ENCODE results near the gene CAMK2N1. TPM values are rescaled to one million over a fixed set of nuclear protein-coding genes. Genes with fewer than 3 reads are reported as not detected.

Gene CAMK2N1
- total and polyA plus RNA-seq, 2 donors: 17.1 to 22.0 TPM

DNA sequence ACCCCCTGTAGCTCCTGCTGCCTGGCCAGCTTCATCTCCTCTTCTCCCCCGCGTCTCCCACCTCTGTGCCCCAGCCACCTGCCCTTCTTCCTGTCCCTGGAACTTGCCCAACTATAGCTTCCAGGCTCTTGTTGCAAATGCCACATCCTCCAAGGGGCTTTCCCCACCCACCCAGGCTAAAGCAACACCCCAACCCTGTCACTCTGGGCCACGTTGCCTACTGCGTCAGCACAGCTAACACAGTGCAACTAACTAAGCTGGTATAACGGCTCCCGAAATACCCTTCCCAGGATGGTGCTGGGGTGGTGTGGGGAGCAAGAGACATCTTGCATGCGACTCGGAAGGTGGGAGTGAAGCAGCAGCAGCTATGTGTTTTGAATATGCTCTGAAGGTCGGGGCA lies 19.7 kb downstream of the CAMK2N1 start:
- Histone ChIP-seq H3K4me1 (ENCODE audit: insufficient read depth) (no peaks in the 10 kb centered on the region), H3K4me3 (ENCODE audit: low read depth, low read length) (no peak overlapping the region), H3K36me3 (ENCODE audit: insufficient read depth) (no peaks in the 10 kb centered on the region), H3K27ac (ENCODE audit: low read depth) (no peak overlapping the region)
- WGBS: 74% methylated on average over 9 of the region's 9 CpGs
- no peak for DNase-seq (ENCODE audit: extremely low spot score)

DNA sequence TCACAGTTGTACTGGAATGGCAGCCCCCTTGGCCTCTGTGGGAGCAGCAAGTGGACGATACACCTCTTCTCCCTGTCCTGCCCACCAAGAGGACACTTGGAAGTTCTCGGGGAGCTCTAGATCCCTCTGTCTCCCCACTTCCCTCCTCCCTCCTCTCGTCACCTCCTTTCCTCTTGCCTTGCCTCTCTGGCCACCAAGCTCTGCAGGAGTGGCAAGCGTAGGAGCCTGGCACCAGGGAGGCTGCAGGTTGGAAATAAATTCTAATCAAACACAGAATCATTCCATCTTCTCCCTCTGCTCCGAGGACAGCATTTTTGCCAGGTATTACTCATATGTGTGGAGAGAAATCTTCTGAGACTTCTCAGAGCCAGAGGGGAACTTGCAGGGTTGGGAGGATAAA lies 20.8 kb downstream of the CAMK2N1 start:
- H3K36me3 ChIP-seq (ENCODE audit: insufficient read depth): no peaks in the 10 kb centered on the region
- H3K4me3 ChIP-seq (ENCODE audit: low read depth, low read length): no peak overlapping the region
- WGBS: 66% methylated on average over 5 of the region's 5 CpGs
- no peak overlapping the region for H3K27ac ChIP-seq (ENCODE audit: low read depth)
- no peaks in the 10 kb centered on the region for H3K4me1 ChIP-seq (ENCODE audit: insufficient read depth)
- no peak for DNase-seq (ENCODE audit: extremely low spot score)

DNA sequence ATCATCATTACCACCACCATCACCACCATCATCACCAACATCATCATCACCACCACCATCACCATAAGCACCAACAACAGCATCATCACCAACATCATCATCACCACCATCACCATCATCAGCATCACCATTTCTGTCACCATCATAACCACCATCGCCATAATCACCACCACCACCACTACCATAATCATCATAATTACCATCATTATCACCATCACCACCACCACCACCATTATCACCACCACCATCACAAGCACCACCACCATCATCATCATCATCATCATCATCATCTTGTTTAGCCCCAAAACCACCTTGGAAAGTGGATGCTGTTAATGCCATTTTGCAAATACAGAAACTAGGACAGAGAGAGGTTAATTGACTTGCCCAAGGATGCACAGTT lies 22.5 kb downstream of the CAMK2N1 start:
- DNase-seq (ENCODE audit: extremely low spot score): no peak
- 82% methylated on average over 1 of the region's 1 CpG for WGBS

DNA sequence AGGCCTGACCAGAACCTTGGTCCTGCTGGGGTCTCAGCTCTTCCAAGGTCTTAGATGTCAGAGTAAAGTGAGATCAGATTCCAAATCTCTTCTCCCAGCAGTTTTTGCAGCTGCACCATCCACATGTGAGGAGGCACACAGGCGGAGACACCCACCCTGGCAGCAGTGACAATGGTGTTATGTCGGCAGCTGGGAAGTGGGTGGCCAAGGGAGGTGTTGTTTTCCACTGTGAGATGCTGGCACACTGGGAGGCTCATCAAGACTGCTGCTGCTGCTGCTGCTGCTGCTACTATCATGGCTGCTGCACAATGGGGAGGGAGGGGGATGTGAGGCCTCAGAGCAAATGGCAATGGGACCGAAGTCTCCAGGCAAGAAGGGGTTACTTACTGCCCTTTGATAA lies 23.6 kb downstream of the CAMK2N1 start:
- Histone ChIP-seq H3K36me3 (ENCODE audit: insufficient read depth) (no peaks in the 10 kb centered on the region), H3K27ac (ENCODE audit: low read depth) (no peak overlapping the region), H3K4me1 (ENCODE audit: insufficient read depth) (no peaks in the 10 kb centered on the region), H3K4me3 (ENCODE audit: low read depth, low read length) (no peak overlapping the region)
- no peak for DNase-seq (ENCODE audit: extremely low spot score)
- WGBS: 86% methylated on average over 3 of the region's 3 CpGs

More for the DNA sequence above, 22.5 kb downstream of the CAMK2N1 start:
- H3K4me3 ChIP-seq (ENCODE audit: low read depth, low read length): no peak overlapping the region
- H3K27ac ChIP-seq (ENCODE audit: low read depth): no peak overlapping the region
- no peaks in the 10 kb centered on the region for H3K36me3 ChIP-seq (ENCODE audit: insufficient read depth)
- H3K4me1 ChIP-seq (ENCODE audit: insufficient read depth): no peaks in the 10 kb centered on the region

DNA sequence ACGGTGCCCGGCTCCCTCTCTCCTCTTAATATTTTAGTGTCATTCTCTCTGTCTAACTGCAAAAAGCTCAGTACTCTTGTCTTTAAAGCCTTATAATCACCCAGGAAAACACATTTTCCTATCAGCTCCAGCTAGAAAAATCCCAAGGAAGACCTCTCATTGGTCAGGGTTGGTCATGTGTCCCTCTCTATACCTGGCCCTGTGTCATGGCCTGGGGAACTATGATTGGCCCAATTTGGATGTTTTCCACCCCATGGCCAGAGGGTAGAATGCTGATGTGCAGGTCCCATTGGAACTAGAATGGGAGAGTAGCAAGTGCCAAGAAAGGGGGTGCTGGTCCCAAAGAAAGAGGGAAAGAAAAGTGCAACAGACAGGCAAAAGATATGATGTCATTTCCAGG lies 27.3 kb downstream of the CAMK2N1 start:
- no peak overlapping the region for H3K4me3 ChIP-seq (ENCODE audit: low read depth, low read length)
- 89% methylated on average over 2 of the region's 2 CpGs for WGBS
- no peak overlapping the region for H3K27ac ChIP-seq (ENCODE audit: low read depth)
- DNase-seq (ENCODE audit: extremely low spot score): no peak
- no peaks in the 10 kb centered on the region for H3K36me3 ChIP-seq (ENCODE audit: insufficient read depth)
- H3K4me1 ChIP-seq (ENCODE audit: insufficient read depth): no peaks in the 10 kb centered on the region

DNA sequence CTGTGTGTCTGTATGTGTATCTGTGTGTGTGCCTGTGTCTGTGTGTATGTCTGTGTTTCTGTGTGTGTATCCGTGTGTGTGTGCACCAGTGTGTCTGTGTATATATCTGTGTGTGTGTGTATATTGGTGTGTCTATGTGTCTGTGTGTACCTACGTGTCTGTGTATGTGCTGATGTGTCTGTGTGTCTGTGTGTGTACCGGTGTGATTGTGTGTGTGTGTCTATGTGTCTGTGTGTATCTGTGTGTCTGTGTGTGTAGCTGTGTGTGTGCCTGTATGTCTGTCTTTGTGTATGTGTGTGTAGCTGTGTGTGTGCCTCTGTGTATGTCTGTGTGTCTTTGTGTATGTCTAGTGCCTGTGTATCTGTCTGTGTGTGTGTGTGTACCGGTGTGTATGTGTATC lies 32.0 kb downstream of the CAMK2N1 start:
- H3K36me3 ChIP-seq (ENCODE audit: insufficient read depth): no peaks in the 10 kb centered on the region
- no peak overlapping the region for H3K27ac ChIP-seq (ENCODE audit: low read depth)
- 96% methylated on average over 4 of the region's 4 CpGs for WGBS
- no peak overlapping the region for H3K4me3 ChIP-seq (ENCODE audit: low read depth, low read length)
- no peak for DNase-seq (ENCODE audit: extremely low spot score)
- H3K4me1 ChIP-seq (ENCODE audit: insufficient read depth): no peaks in the 10 kb centered on the region

DNA sequence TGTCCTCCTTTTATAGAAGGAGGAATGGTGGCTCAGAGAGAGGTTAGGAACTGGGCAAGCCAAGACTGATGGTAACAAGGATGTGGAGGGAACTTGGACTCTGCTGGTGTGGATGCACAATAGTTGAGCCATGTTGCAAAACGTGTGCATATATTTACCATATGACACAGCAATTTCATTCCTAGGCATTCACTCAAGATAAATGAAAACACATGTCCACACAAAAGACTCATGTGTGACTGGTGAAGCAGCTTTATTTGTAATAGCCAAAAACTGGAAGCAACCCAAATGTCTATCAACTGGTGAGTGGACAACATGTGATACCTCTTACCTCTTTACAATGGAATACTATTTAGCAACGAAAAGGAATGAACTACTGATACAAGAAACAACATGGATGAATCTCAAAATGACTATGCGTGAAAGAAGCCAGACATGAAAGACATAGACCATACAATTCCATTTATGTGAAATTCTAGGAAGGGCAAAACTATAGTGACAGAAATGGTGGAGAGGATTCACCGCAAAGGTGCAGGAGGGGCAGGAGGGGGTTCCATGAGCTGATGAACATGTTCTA lies 36.2 kb downstream of the CAMK2N1 start:
- WGBS: 72% methylated on average over 4 of the region's 4 CpGs
- Histone ChIP-seq H3K36me3 (ENCODE audit: insufficient read depth) (no peaks in the 10 kb centered on the region), H3K4me3 (ENCODE audit: low read depth, low read length) (no peak overlapping the region), H3K4me1 (ENCODE audit: insufficient read depth) (no peaks in the 10 kb centered on the region), H3K27ac (ENCODE audit: low read depth) (no peak overlapping the region)
- no peak for DNase-seq (ENCODE audit: extremely low spot score)

DNA sequence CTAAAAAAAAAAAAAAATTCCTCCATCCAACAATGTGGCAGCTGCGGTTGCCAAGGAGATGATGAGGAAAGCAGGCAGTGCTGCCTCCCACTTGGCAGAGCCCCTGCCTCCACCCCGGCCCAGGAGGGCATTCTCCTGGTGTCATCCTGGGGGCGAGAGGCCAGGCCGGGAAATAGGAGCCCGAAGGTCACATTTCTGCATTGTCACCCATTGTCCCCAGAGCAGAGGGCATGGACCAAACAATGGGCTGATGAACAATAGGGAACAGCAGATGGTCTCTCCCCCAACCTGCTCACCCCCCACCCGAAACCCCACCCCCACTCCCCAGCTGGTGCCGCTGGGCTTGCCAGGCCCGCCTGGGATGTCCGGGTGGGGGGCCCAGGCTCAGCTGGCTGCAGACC lies 37.3 kb downstream of the CAMK2N1 start:
- H3K36me3 ChIP-seq (ENCODE audit: insufficient read depth): no peaks in the 10 kb centered on the region
- DNase-seq (ENCODE audit: extremely low spot score): no peak
- H3K27ac ChIP-seq (ENCODE audit: low read depth): no peak overlapping the region
- 37% methylated on average over 9 of the region's 9 CpGs for WGBS
- H3K4me3 ChIP-seq (ENCODE audit: low read depth, low read length): no peak overlapping the region
- no peaks in the 10 kb centered on the region for H3K4me1 ChIP-seq (ENCODE audit: insufficient read depth)

DNA sequence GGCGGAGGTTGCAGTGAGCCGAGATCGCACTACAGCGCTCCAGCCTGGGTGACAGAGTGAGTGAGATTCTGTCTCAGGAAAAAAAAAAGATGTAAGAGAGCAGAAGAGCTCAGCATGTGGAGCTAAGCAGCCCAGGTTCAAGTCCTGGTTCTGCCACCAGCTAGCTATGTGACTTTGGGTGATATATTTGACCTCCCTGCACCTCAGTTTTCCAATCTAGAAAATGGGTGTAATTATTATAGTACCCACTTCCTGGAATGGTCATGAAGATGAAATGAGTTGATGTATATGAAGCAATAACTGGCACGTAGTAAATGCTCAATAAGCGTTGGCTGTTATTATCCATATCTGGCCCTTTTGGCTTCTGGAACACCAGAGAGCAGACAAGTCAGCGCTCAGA lies 38.2 kb downstream of the CAMK2N1 start:
- WGBS: 94% methylated on average over 7 of the region's 7 CpGs
- Histone ChIP-seq H3K4me3 (ENCODE audit: low read depth, low read length) (no peak overlapping the region), H3K27ac (ENCODE audit: low read depth) (no peak overlapping the region), H3K36me3 (ENCODE audit: insufficient read depth) (no peaks in the 10 kb centered on the region), H3K4me1 (ENCODE audit: insufficient read depth) (no peaks in the 10 kb centered on the region)
- DNase-seq (ENCODE audit: extremely low spot score): no peak

DNA sequence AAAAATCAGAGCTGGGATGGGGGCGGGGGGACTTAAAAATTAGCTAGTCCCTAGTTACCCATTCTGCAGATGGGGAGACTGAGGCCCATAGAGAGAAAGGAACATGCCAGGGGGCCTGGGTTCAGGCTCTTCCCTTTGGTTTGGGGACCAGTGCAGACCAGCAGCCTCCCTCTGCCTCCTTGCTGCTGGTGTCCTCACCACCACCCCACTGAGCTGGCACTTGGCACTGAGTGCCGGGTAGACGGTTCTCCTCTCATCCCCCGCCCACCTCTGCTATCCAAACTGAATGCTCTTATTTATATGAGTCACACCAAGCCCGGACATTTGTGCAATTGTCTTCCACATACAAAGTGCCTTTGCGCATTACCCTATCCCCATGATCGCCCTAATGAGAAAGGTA lies 39.2 kb downstream of the CAMK2N1 start:
- H3K4me3 ChIP-seq (ENCODE audit: low read depth, low read length): no peak overlapping the region
- DNase-seq (ENCODE audit: extremely low spot score): no peak
- no peak overlapping the region for H3K27ac ChIP-seq (ENCODE audit: low read depth)
- H3K4me1 ChIP-seq (ENCODE audit: insufficient read depth): no peaks in the 10 kb centered on the region
- H3K36me3 ChIP-seq (ENCODE audit: insufficient read depth): no peaks in the 10 kb centered on the region
- WGBS: 74% methylated on average over 7 of the region's 7 CpGs

DNA sequence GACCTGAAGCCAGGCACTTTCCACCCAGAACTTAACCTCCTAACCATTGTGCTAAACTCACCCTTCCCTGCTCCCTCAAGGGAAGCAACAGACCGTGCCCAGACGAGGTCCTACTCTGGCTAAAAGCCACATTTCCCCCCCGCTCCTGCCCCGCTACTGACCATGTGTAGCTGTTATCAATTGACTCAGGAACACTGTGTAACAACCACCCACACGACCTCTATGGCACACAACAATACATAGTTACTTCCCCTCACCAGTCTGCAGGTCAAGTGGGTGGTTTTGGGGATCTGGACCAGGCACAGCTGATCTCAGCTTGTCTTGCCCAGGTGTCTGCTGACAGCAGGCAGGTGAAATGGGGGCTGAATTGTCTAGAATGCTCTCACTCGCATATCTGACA lies 40.1 kb downstream of the CAMK2N1 start:
- no peak overlapping the region for H3K27ac ChIP-seq (ENCODE audit: low read depth)
- H3K4me1 ChIP-seq (ENCODE audit: insufficient read depth): no peaks in the 10 kb centered on the region
- no peak for DNase-seq (ENCODE audit: extremely low spot score)
- H3K36me3 ChIP-seq (ENCODE audit: insufficient read depth): no peaks in the 10 kb centered on the region
- H3K4me3 ChIP-seq (ENCODE audit: low read depth, low read length): no peak overlapping the region
- 65% methylated on average over 6 of the region's 6 CpGs for WGBS

DNA sequence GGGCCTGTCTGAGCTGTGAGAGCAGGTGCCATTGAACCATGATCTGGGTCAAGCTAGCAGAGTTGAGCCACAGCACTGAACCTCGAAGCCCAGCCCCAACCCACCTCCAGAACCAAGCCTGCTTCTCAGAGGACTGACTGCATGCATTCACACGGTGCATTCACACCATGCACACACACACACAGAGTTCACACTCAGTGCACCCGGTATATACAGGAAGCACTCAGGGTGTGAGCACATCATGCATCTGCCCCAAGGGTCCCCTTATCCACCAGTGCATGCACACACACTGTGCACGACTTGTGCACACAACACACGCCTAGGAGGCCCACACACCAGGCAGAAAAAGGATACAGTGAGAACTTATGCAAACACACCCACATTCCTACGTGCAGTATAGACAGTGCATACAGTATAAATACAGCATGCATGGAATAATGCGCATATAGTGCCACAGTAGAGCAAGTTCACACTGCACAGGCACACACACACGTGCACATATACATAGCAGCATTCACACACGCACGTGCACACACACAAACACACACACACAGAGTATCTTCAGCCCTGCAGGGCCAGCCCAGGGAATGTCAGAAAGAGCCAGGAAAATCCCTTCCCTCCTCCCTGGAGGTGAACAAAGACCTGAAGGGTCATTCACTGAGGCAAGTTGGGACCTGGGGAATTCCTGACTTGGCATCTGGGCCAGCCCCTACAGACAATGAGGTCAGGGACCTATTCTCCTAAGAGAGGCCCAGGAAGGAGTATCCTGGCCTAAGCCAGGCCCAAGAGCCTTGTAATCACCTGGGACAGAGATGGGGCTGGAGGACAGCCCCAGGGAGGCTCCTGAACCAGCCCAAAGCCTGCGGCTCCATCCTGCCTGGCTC lies 42.1 kb downstream of the CAMK2N1 start:
- no peak overlapping the region for H3K4me3 ChIP-seq (ENCODE audit: low read depth, low read length)
- H3K36me3 ChIP-seq (ENCODE audit: insufficient read depth): no peaks in the 10 kb centered on the region
- no peak overlapping the region for H3K27ac ChIP-seq (ENCODE audit: low read depth)
- no peak for DNase-seq (ENCODE audit: extremely low spot score)
- no peaks in the 10 kb centered on the region for H3K4me1 ChIP-seq (ENCODE audit: insufficient read depth)
- 82% methylated on average over 11 of the region's 11 CpGs for WGBS

DNA sequence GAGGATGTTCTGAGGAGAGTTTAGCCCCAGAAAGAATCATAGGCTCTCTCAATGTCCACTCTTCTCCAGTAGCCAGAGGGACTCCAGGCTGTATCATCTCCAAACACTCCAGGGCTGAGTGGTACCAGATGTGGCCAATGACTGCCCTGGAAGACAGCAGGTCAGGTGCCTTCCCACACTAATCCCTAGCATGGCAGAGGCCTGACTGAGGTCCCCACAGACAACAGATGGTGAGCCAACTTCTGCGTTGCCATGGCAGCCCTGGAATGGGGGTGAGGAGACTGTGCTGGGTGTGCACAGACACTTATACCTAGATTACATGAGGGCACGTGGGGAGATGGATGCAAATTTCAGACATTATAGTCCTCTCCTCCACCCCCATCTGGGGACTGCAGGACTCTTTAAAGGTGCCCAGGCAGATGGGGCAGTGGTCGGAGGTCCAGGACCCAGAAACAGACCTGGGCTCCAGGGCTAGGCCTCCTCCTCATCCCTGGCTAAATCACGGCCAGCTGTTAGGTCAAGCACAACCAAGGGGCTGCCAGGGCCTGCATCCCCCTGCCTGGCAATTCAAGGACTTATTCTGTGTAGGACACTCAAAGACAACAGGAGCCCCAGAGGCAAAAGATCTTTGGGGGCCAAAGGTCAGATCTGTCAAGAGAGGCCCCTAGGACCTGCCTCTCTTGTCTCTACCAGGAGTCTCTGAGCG lies 42.9 kb downstream of the CAMK2N1 start:
- WGBS: 86% methylated on average over 5 of the region's 5 CpGs
- Histone ChIP-seq H3K27ac (ENCODE audit: low read depth) (no peak overlapping the region), H3K4me1 (ENCODE audit: insufficient read depth) (no peaks in the 10 kb centered on the region), H3K4me3 (ENCODE audit: low read depth, low read length) (no peak overlapping the region), H3K36me3 (ENCODE audit: insufficient read depth) (no peaks in the 10 kb centered on the region)
- no peak for DNase-seq (ENCODE audit: extremely low spot score)

DNA sequence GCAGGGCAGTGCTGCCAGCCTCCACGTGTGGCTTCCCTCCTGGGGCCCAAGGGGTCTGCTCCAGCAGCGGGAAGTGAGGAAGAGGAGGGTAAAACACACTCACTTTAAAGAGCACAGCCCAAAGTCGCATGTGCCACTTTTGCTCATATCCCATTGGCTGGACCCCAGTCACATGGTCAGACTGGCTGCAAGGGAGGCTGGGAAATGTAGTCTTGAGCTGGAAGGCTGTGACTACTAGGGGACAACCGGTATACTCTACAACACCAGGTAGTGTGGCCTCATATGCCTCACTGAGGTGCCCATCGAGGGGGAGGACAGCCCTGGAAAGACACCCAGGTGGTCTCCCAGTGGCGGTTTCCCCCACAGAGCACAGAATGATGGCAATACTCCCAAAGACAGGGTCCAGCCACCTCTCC lies 45.2 kb downstream of the CAMK2N1 start:
- H3K27ac ChIP-seq (ENCODE audit: low read depth): no peak overlapping the region
- DNase-seq (ENCODE audit: extremely low spot score): no peak
- 22% methylated on average over 6 of the region's 6 CpGs for WGBS

More for the DNA sequence above, 45.2 kb downstream of the CAMK2N1 start:
- Histone ChIP-seq H3K4me3 (ENCODE audit: low read depth, low read length) (no peak overlapping the region), H3K36me3 (ENCODE audit: insufficient read depth) (no peaks in the 10 kb centered on the region), H3K4me1 (ENCODE audit: insufficient read depth) (no peaks in the 10 kb centered on the region)

All from urinary bladder (tissue), 4 donors.